A549 (cell line): ENCODE results near the gene DYRK1A. TPM values are rescaled to one million over a fixed set of nuclear protein-coding genes. Genes with fewer than 3 reads are reported as not detected.
A peak's percentile ranks its signal among the peaks of the same experiment; 100 is the strongest.

ENCODE experiments used
- ATAC-seq, 2 experiments: fragments of 200-7000 bp in 1 of 2; fragments of >200 bp in 1 of 2; cut with Nextera tagmentation in 1 of 2; cut with Tn5 transposase in 1 of 2; 3 replicates each; pipeline versions ENCODE4 v1.8.0 to v1.9.1; 2018 to 2020; ENCODE audit warnings: mild to moderate bottlenecking in 1 of 2, moderate library complexity in 1 of 2
- CTCF ChIA-PET: fragments of 300-600 bp; sonication (Branson Sonifier 250); formaldehyde crosslinking; extraction: SDS; loops from one replicate; lab custom pipeline; 2021; ENCODE audit warnings: antibody characterized with exemption, inconsistent platforms; lab: Yijun Ruan, JAX
- POLR2A ChIA-PET: fragments of 350-600 bp; formaldehyde crosslinking; extraction: SDS; loops from one replicate; lab custom pipeline; 2021; ENCODE audit warnings: antibody characterized with exemption, inconsistent platforms; lab: Yijun Ruan, JAX
- DNase-seq, 2 experiments: peaks; one replicate each; pipeline versions ENCODE4 v3.0.0 to v3.0.0-alpha.2; 2011 to 2016; ENCODE audit warnings: low read depth in 1 of 2, low spot score in 1 of 2
- FAIRE-seq: peaks from 2 replicates; lab custom pipeline; 2011; peaks lifted over from hg19 to GRCh38; lab: Jason Lieb, UNC
- H3K27ac ChIP-seq, 2 experiments: fragments of >200 bp; sonication (Bioruptor Twin); formaldehyde crosslinking; 3 replicates each; pipeline ENCODE4 v1.5.1; 2016 to 2017
- H3K4me1 ChIP-seq: fragments of >200 bp; sonication (Bioruptor Twin); formaldehyde crosslinking; 3 replicates; pipeline ENCODE4 v1.6.1; 2016
- H3K4me2 ChIP-seq: fragments of >200 bp; sonication (Bioruptor Twin); formaldehyde crosslinking; 3 replicates; pipeline ENCODE4 v1.6.1; 2016
- H3K4me3 ChIP-seq: fragments of >200 bp; sonication (Bioruptor Twin); formaldehyde crosslinking; 3 replicates; pipeline ENCODE4 v1.5.1; 2016
- H3K9me3 ChIP-seq: fragments of >200 bp; sonication (Bioruptor Twin); formaldehyde crosslinking; 3 replicates; pipeline ENCODE4 v1.6.1; 2016
- CBX2 ChIP-seq: fragments of 200-600 bp; sonication (generic); IDR thresholded peaks from 2 replicates; pipeline ENCODE4 v1.6.1; 2016; ENCODE audit warnings: low read depth, mild to moderate bottlenecking, borderline replicate concordance
- CEBPB ChIP-seq, 2 experiments: fragments of >200 bp in 1 of 2; sonication (Bioruptor Twin) in 1 of 2; formaldehyde crosslinking in 1 of 2; IDR thresholded peaks; 2 replicates each; pipeline ENCODE4 v1.6.1; 2012 to 2016
- CHD4 ChIP-seq: fragments of 200-600 bp; sonication (generic); IDR thresholded peaks from 2 replicates; pipeline ENCODE4 v1.6.1; 2016; ENCODE audit warnings: antibody characterized with exemption, mild to moderate bottlenecking, borderline replicate concordance
- EHF ChIP-seq: fragments of 250-450 bp; sonication (Bioruptor Pico); IDR thresholded peaks from 2 replicates; pipeline ENCODE4 v1.5.0; 2020; ENCODE audit warnings: mild to moderate bottlenecking
- ESRRA ChIP-seq: fragments of 150-350 bp; IDR thresholded peaks from 2 replicates; pipeline ENCODE4 v1.6.1; 2014; ENCODE audit warnings: mild to moderate bottlenecking, low read length, borderline replicate concordance
- GATA3 ChIP-seq: IDR thresholded peaks from 2 replicates; pipeline ENCODE4 v1.6.1; 2012; ENCODE audit warnings: borderline replicate concordance
- HOXB13 ChIP-seq: fragments of 250-450 bp; sonication (Bioruptor Pico); IDR thresholded peaks from 2 replicates; pipeline ENCODE4 v1.5.0; 2020; ENCODE audit warnings: low read depth, mild to moderate bottlenecking, moderate library complexity
- JUNB ChIP-seq: fragments of >200 bp; sonication (Bioruptor Twin); formaldehyde crosslinking; IDR thresholded peaks from 2 replicates; pipeline ENCODE4 v1.6.1; 2016
- MAX ChIP-seq: IDR thresholded peaks from 2 replicates; pipeline ENCODE4 v1.6.1; 2012
- MYC ChIP-seq: IDR thresholded peaks from 2 replicates; pipeline ENCODE4 v1.6.1; 2012; ENCODE audit warnings: mild to moderate bottlenecking, inconsistent platforms, low read length, improper control_type of control experiment, borderline replicate concordance
- PHF8 ChIP-seq: fragments of 200-600 bp; sonication (generic); IDR thresholded peaks from 2 replicates; pipeline ENCODE4 v1.6.1; 2016; ENCODE audit warnings: low read depth, mild to moderate bottlenecking, antibody characterized with exemption, moderate library complexity, borderline replicate concordance
- POLR2AphosphoS2 ChIP-seq: conservative IDR thresholded peaks from 2 replicates; pipeline ENCODE4 v1.6.1; 2012; ENCODE audit warnings: low read length, improper control_type of control experiment, inconsistent platforms
- RCOR1 ChIP-seq: fragments of 150-350 bp; IDR thresholded peaks from 2 replicates; pipeline ENCODE4 v1.6.1; 2014; ENCODE audit warnings: antibody characterized with exemption, low read length, low read depth
- RFX5 ChIP-seq: fragments of 450-650 bp; IDR thresholded peaks from 2 replicates; pipeline ENCODE4 v1.7.1; 2014; ENCODE audit warnings: antibody characterized with exemption, mild to moderate bottlenecking, moderate library complexity
- SMC3 ChIP-seq: fragments of >200 bp; sonication (Bioruptor Twin); formaldehyde crosslinking; IDR thresholded peaks from 3 replicates; pipeline ENCODE4 v1.6.1; 2018; ENCODE audit warnings: inconsistent platforms
- TFCP2L1 ChIP-seq: fragments of 250-450 bp; sonication (Bioruptor Pico); IDR thresholded peaks from 2 replicates; pipeline ENCODE4 v1.5.0; 2021; ENCODE audit warnings: mild to moderate bottlenecking
- ZC3H11A ChIP-seq: fragments of 450-650 bp; IDR thresholded peaks from 2 replicates; pipeline ENCODE4 v1.6.1; 2014; ENCODE audit warnings: antibody characterized with exemption, mild to moderate bottlenecking
- ZFP36 ChIP-seq: fragments of 450-650 bp; IDR thresholded peaks from 2 replicates; pipeline ENCODE4 v1.6.1; 2014; ENCODE audit warnings: borderline replicate concordance; ENCODE audit not compliant: partially characterized antibody
- ZNF302 ChIP-seq: fragments of 250-450 bp; sonication (Bioruptor Pico); IDR thresholded peaks from 2 replicates; pipeline ENCODE4 v1.9.0; 2021; ENCODE audit warnings: inconsistent platforms, mild to moderate bottlenecking, moderate library complexity
- ZSCAN20 ChIP-seq: fragments of 250-450 bp; sonication (Bioruptor Pico); IDR thresholded peaks from 2 replicates; pipeline ENCODE4 v1.8.0; 2022; ENCODE audit warnings: mild to moderate bottlenecking, moderate library complexity
- WGBS: methylation state at CpG from one replicate; pipeline ENCODE4 v1.1.6; 2017; ENCODE audit errors: missing lambda C conversion rate; 5-methylcytosine and 5-hydroxymethylcytosine counted together
- polyA plus RNA-seq, 4 experiments: library from polyadenylated mRNA; depleted of rRNA in 3 of 4; stranded (reverse); fragments of >200 nt; fragmentation: RNase III in 1 of 4; extraction: RNeasy Plus Mini Kit Qiagen cat#74134 plus additional on column Dnase treatment in 1 of 4; gene quantifications; 2 replicates in 3 of 4; 3 replicates in 1 of 4; pipeline ENCODE4 v1.2.3, GENCODE V29; 2011 to 2017
- TF ChIP-seq, protein P1 (sequence below): fragments of 250-450 bp; sonication (Bioruptor Pico); IDR thresholded peaks from 2 replicates; pipeline ENCODE4 v1.5.0; 2021; ENCODE audit warnings: mild to moderate bottlenecking, moderate library complexity, borderline replicate concordance
- TF ChIP-seq, protein P2 (sequence below): fragments of 250-450 bp; sonication (Bioruptor Pico); IDR thresholded peaks from 2 replicates; pipeline ENCODE4 v1.5.0; 2020; ENCODE audit warnings: low read depth, mild to moderate bottlenecking, moderate library complexity

DYRK1A gene
- polyA plus RNA-seq, 2 of the 4 experiments (the other 2 are of a cell fraction) = 12.7 to 29.4 TPM

DNA sequence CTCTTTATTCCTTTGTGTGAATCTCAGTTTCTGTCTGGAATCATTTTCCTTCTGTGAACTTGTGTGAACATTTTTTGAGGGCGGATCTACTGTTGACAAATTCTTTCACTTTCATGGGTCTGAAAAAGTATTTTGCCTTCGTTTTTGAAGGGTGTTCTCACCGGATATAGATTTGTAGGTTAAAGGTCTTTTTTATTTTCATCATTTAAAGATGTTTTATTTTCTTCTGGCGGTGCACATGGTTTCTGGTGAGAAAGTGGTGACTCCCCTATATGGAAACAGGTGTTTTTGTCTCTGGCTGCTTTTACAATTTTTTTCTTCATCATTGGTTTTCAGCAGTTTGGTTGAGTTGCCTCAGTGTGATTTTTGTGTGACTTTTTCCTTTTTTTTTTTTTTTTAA is 94.9 kb downstream of the DYRK1A start:
- H3K4me2 ChIP-seq = 0 out of 3 replicates have a peak overlapping the region, but pooled peaks have one; percentile 25
- ChIA-PET CTCF (no interaction called here), POLR2A (no interaction called here)
- no peak for ATAC-seq
- H3K9me3 ChIP-seq = no peaks in the 10 kb centered on the region
- TF ChIP-seq RFX5 (no peak), GATA3 (no peak), SMC3 (no peak), CHD4 (no peak), TFCP2L1 (CRISPR knock-in tag) (no peak), CEBPB (IDR thresholded peaks at IDR 0.05) (no peak), RCOR1 (no peak), HOXB13 (CRISPR knock-in tag) (no peak), ZFP36 (no peak), ZSCAN20 (CRISPR knock-in tag) (no peak), EHF (CRISPR knock-in tag) (no peak), MAX (no peak), ZNF302 (no peak), ESRRA (no peak), CBX2 (no peak), MYC (no peak)
- TF ChIP-seq, protein P1, sequence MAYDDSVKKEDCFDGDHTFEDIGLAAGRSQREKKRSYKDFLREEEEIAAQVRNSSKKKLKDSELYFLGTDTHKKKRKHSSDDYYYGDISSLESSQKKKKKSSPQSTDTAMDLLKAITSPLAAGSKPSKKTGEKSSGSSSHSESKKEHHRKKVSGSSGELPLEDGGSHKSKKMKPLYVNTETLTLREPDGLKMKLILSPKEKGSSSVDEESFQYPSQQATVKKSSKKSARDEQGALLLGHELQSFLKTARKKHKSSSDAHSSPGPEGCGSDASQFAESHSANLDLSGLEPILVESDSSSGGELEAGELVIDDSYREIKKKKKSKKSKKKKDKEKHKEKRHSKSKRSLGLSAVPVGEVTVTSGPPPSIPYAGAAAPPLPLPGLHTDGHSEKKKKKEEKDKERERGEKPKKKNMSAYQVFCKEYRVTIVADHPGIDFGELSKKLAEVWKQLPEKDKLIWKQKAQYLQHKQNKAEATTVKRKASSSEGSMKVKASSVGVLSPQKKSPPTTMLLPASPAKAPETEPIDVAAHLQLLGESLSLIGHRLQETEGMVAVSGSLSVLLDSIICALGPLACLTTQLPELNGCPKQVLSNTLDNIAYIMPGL (CRISPR knock-in tag) = no peak
- TF ChIP-seq, protein P2, sequence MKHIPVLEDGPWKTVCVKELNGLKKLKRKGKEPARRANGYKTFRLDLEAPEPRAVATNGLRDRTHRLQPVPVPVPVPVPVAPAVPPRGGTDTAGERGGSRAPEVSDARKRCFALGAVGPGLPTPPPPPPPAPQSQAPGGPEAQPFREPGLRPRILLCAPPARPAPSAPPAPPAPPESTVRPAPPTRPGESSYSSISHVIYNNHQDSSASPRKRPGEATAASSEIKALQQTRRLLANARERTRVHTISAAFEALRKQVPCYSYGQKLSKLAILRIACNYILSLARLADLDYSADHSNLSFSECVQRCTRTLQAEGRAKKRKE = no peak
- no peak for DNase-seq
- peaks cover 54% of the 10 kb centered on the region for H3K4me1 ChIP-seq
- H3K27ac ChIP-seq = no peak overlapping the region
- 51% methylated on average over 4 of the region's 4 CpGs for WGBS
- FAIRE-seq = no peak
- no peak overlapping the region for H3K4me3 ChIP-seq

DNA sequence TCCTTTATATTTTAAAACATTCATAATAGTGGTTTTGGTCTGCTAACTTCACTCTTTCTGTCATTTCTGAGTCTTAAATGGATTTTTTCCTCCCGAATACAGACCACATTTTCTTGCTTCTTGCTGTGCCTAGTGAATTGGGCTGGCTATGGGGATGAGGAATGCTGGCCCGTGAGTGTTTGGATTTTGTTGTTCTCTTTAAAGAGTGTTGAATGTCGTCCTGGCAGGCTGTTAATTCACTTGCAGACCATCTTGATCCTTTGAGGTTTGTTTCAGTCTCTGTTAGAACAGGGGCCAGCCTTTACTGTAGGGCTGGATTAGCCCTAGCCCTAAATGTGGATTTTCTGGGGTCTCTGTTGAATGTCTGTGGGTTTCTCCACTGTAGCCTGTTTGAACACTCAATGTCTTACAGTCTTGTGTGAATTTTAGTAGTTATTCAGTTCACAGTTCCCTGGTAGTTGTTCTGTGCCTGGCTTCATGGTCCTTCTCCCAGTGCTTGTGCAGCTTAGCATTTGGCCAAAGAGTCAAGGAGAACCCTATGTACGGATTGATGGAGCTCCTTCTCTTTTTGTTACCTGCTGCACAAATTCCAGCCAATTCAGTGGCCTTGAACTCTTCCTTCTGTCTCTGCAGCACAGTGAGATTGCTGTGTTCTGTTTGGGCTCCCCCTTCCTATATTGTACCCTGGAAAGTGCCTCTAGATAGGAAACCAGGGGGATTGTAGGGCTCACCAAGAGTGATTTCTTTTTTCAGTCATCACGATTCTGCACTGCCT is 95.7 kb downstream of the DYRK1A start:
- no peak for TF ChIP-seq JUNB
- no peak for TF ChIP-seq POLR2AphosphoS2
- TF ChIP-seq ZC3H11A = no peak
- no peak for TF ChIP-seq PHF8
- TF ChIP-seq CEBPB (IDR thresholded peaks at IDR 0.05) = no peak
- TF ChIP-seq CBX2 = no peak
- no peaks in the 10 kb centered on the region for H3K9me3 ChIP-seq
- H3K4me2 ChIP-seq = peak overlapping the region; percentile 77; the same call in 1 of the 3 replicates
- no peak overlapping the region for H3K4me3 ChIP-seq
- FAIRE-seq (no peak), ATAC-seq (no peak; a peak in 2 of 6 replicates), DNase-seq (no peak)
- POLR2A ChIA-PET = interaction anchor here (1.3 kb wide), 1 partner anchor 101 kb away, joined by 7 read pairs; no protein-coding TSS in a partner anchor
- 71% methylated on average over 5 of the region's 5 CpGs for WGBS
- CTCF ChIA-PET = interaction anchor here (0.6 to 1.8 kb wide), 4 partner anchors 19 to 218 kb away, joined by 3 to 7 read pairs (median 3); no protein-coding TSS in a partner anchor
- H3K4me1 ChIP-seq = peaks cover 53% of the 10 kb centered on the region
- H3K27ac ChIP-seq = peak overlapping the region in 1 of 2 experiments; percentile 42; a peak in 2 of 6 replicates
